ENCODE results near the gene ESR1. TPM values are rescaled to one million over a fixed set of nuclear protein-coding genes. Genes with fewer than 3 reads are reported as not detected.
"Not testable (repeated sequence)": the region's sequence is repeated elsewhere in the genome, so short reads cannot be mapped to it uniquely, and the experiment has no call there.

Gene ESR1
- total and polyA plus RNA-seq, 9 donors: 0.44 to 2.5 (median 1.1) TPM

GRCh38 chr6:151885234-151885633 is 77.8 kb downstream of the ESR1 start:
- H3K4me3 ChIP-seq (ENCODE audit: low read length): no peak overlapping the region
- H3K27ac ChIP-seq (ENCODE audit: low read length): no peak overlapping the region
- WGBS (ENCODE audit: insufficient coverage): 79% methylated on average over 2 of the region's 4 CpGs
- no peak for DNase-seq
- H3K27me3 ChIP-seq (ENCODE audit: control insufficient read depth, insufficient read depth, low read length): no peaks in the 10 kb centered on the region
- H3K9me3 ChIP-seq (replicated peaks; ENCODE audit: control insufficient read depth, low read depth, low read length): no peaks in the 10 kb centered on the region
- H3K36me3 ChIP-seq (ENCODE audit: control insufficient read depth, insufficient read depth, low read length): no peaks in the 10 kb centered on the region
- no peaks in the 10 kb centered on the region for H3K4me1 ChIP-seq (ENCODE audit: control insufficient read depth, insufficient read depth, low read length)

GRCh38 chr6:151891524-151891923 is 84.0 kb downstream of the ESR1 start:
- peaks cover 2% of the 10 kb centered on the region for H3K9me3 ChIP-seq (replicated peaks; ENCODE audit: control insufficient read depth, low read depth, low read length)
- WGBS (ENCODE audit: insufficient coverage): no CpG with 5 or more reads among the region's 3 CpGs
- H3K4me3 ChIP-seq (ENCODE audit: low read length): no peak overlapping the region
- DNase-seq: no peak
- H3K27ac ChIP-seq (ENCODE audit: low read length): no peak overlapping the region
- H3K27me3 ChIP-seq (ENCODE audit: control insufficient read depth, insufficient read depth, low read length): no peaks in the 10 kb centered on the region
- no peaks in the 10 kb centered on the region for H3K36me3 ChIP-seq (ENCODE audit: control insufficient read depth, insufficient read depth, low read length)
- H3K4me1 ChIP-seq (ENCODE audit: control insufficient read depth, insufficient read depth, low read length): no peaks in the 10 kb centered on the region

- WGBS (ENCODE audit: insufficient coverage): no CpG with 5 or more reads among the region's 3 CpGs
Measured at GRCh38 chr6:151894426-151894825, 86.9 kb downstream of the ESR1 start.

GRCh38 chr6:151899221-151899620 is 91.7 kb downstream of the ESR1 start:
- not testable (repeated sequence) for H3K4me3 ChIP-seq (ENCODE audit: low read length); H3K27ac ChIP-seq (ENCODE audit: low read length)
- no CpG with 5 or more reads among the region's 33 CpGs for WGBS (ENCODE audit: insufficient coverage)

More at GRCh38 chr6:151894426-151894825, 86.9 kb downstream of the ESR1 start:
- not testable (repeated sequence) for DNase-seq; H3K9me3 ChIP-seq (replicated peaks; ENCODE audit: control insufficient read depth, low read depth, low read length); H3K4me3 ChIP-seq (ENCODE audit: low read length); H3K36me3 ChIP-seq (ENCODE audit: control insufficient read depth, insufficient read depth, low read length); H3K27me3 ChIP-seq (ENCODE audit: control insufficient read depth, insufficient read depth, low read length); H3K4me1 ChIP-seq (ENCODE audit: control insufficient read depth, insufficient read depth, low read length); H3K27ac ChIP-seq (ENCODE audit: low read length)

GRCh38 chr6:151899796-151900195 is 92.3 kb downstream of the ESR1 start:
- not testable (repeated sequence) for H3K4me3 ChIP-seq (ENCODE audit: low read length); H3K9me3 ChIP-seq (replicated peaks; ENCODE audit: control insufficient read depth, low read depth, low read length); DNase-seq; H3K27ac ChIP-seq (ENCODE audit: low read length); H3K4me1 ChIP-seq (ENCODE audit: control insufficient read depth, insufficient read depth, low read length); H3K36me3 ChIP-seq (ENCODE audit: control insufficient read depth, insufficient read depth, low read length); H3K27me3 ChIP-seq (ENCODE audit: control insufficient read depth, insufficient read depth, low read length)
- 100% methylated on average over 6 of the region's 15 CpGs for WGBS (ENCODE audit: insufficient coverage)

More at GRCh38 chr6:151899221-151899620, 91.7 kb downstream of the ESR1 start:
- not testable (repeated sequence) for H3K9me3 ChIP-seq (replicated peaks; ENCODE audit: control insufficient read depth, low read depth, low read length); H3K36me3 ChIP-seq (ENCODE audit: control insufficient read depth, insufficient read depth, low read length); DNase-seq; H3K27me3 ChIP-seq (ENCODE audit: control insufficient read depth, insufficient read depth, low read length); H3K4me1 ChIP-seq (ENCODE audit: control insufficient read depth, insufficient read depth, low read length)

- H3K36me3 ChIP-seq (ENCODE audit: control insufficient read depth, insufficient read depth, low read length): no peaks in the 10 kb centered on the region
- no peak overlapping the region for H3K27ac ChIP-seq (ENCODE audit: low read length)
- H3K4me1 ChIP-seq (ENCODE audit: control insufficient read depth, insufficient read depth, low read length): peaks cover 2% of the 10 kb centered on the region
- no peaks in the 10 kb centered on the region for H3K9me3 ChIP-seq (replicated peaks; ENCODE audit: control insufficient read depth, low read depth, low read length)
- no peak for DNase-seq
- no CpG with 5 or more reads among the region's 2 CpGs for WGBS (ENCODE audit: insufficient coverage)
- no peak overlapping the region for H3K4me3 ChIP-seq (ENCODE audit: low read length)
- H3K27me3 ChIP-seq (ENCODE audit: control insufficient read depth, insufficient read depth, low read length): no peaks in the 10 kb centered on the region
Measured at GRCh38 chr6:151900256-151900655, 92.8 kb downstream of the ESR1 start.

- peaks cover 2% of the 10 kb centered on the region for H3K4me1 ChIP-seq (ENCODE audit: control insufficient read depth, insufficient read depth, low read length)
- H3K36me3 ChIP-seq (ENCODE audit: control insufficient read depth, insufficient read depth, low read length): no peaks in the 10 kb centered on the region
- 47% methylated on average over 3 of the region's 6 CpGs for WGBS (ENCODE audit: insufficient coverage)
- no peaks in the 10 kb centered on the region for H3K27me3 ChIP-seq (ENCODE audit: control insufficient read depth, insufficient read depth, low read length)
- H3K27ac ChIP-seq (ENCODE audit: low read length): no peak overlapping the region
- no peak for DNase-seq
- no peak overlapping the region for H3K4me3 ChIP-seq (ENCODE audit: low read length)
- no peaks in the 10 kb centered on the region for H3K9me3 ChIP-seq (replicated peaks; ENCODE audit: control insufficient read depth, low read depth, low read length)
Measured at GRCh38 chr6:151901009-151901411, 93.5 kb downstream of the ESR1 start.

GRCh38 chr6:151904631-151905030 is 97.1 kb downstream of the ESR1 start:
- DNase-seq: peak; percentile 2
- WGBS (ENCODE audit: insufficient coverage): no CpG with 5 or more reads among the region's 4 CpGs
- Histone ChIP-seq H3K9me3 (replicated peaks; ENCODE audit: control insufficient read depth, low read depth, low read length) (no peaks in the 10 kb centered on the region), H3K27me3 (ENCODE audit: control insufficient read depth, insufficient read depth, low read length) (no peaks in the 10 kb centered on the region), H3K27ac (ENCODE audit: low read length) (no peak overlapping the region), H3K4me1 (ENCODE audit: control insufficient read depth, insufficient read depth, low read length) (peaks cover 2% of the 10 kb centered on the region), H3K4me3 (ENCODE audit: low read length) (no peak overlapping the region), H3K36me3 (ENCODE audit: control insufficient read depth, insufficient read depth, low read length) (no peaks in the 10 kb centered on the region)

- H3K4me1 ChIP-seq (ENCODE audit: control insufficient read depth, insufficient read depth, low read length): peaks cover 2% of the 10 kb centered on the region
- H3K27ac ChIP-seq (ENCODE audit: low read length): no peak overlapping the region
- WGBS (ENCODE audit: insufficient coverage): 79% methylated on average over 2 of the region's 3 CpGs
- DNase-seq: no peak
- no peaks in the 10 kb centered on the region for H3K27me3 ChIP-seq (ENCODE audit: control insufficient read depth, insufficient read depth, low read length)
- no peak overlapping the region for H3K4me3 ChIP-seq (ENCODE audit: low read length)
- H3K36me3 ChIP-seq (ENCODE audit: control insufficient read depth, insufficient read depth, low read length): no peaks in the 10 kb centered on the region
- no peaks in the 10 kb centered on the region for H3K9me3 ChIP-seq (replicated peaks; ENCODE audit: control insufficient read depth, low read depth, low read length)
Measured at GRCh38 chr6:151905072-151905471, 97.6 kb downstream of the ESR1 start.

GRCh38 chr6:151905854-151906253 is 98.4 kb downstream of the ESR1 start:
- no peaks in the 10 kb centered on the region for H3K36me3 ChIP-seq (ENCODE audit: control insufficient read depth, insufficient read depth, low read length)
- no peaks in the 10 kb centered on the region for H3K9me3 ChIP-seq (replicated peaks; ENCODE audit: control insufficient read depth, low read depth, low read length)
- H3K27me3 ChIP-seq (ENCODE audit: control insufficient read depth, insufficient read depth, low read length): no peaks in the 10 kb centered on the region
- DNase-seq: no peak
- peaks cover under 1% of the 10 kb centered on the region for H3K4me1 ChIP-seq (ENCODE audit: control insufficient read depth, insufficient read depth, low read length)
- no peak overlapping the region for H3K4me3 ChIP-seq (ENCODE audit: low read length)
- no CpG with 5 or more reads among the region's 4 CpGs for WGBS (ENCODE audit: insufficient coverage)
- no peak overlapping the region for H3K27ac ChIP-seq (ENCODE audit: low read length)

GRCh38 chr6:151911401-151911800 is 103.9 kb downstream of the ESR1 start:
- H3K4me1 ChIP-seq (ENCODE audit: control insufficient read depth, insufficient read depth, low read length): no peaks in the 10 kb centered on the region
- no peak for DNase-seq
- no peaks in the 10 kb centered on the region for H3K36me3 ChIP-seq (ENCODE audit: control insufficient read depth, insufficient read depth, low read length)
- H3K9me3 ChIP-seq (replicated peaks; ENCODE audit: control insufficient read depth, low read depth, low read length): no peaks in the 10 kb centered on the region
- H3K27ac ChIP-seq (ENCODE audit: low read length): no peak overlapping the region
- WGBS (ENCODE audit: insufficient coverage): 0% methylated on average over 1 of the region's 2 CpGs
- H3K4me3 ChIP-seq (ENCODE audit: low read length): no peak overlapping the region
- no peaks in the 10 kb centered on the region for H3K27me3 ChIP-seq (ENCODE audit: control insufficient read depth, insufficient read depth, low read length)
